Small intestine (tissue), 7 donors: ENCODE results near the gene SYK. TPM values are rescaled to one million over a fixed set of nuclear protein-coding genes. Genes with fewer than 3 reads are reported as not detected.
"Not testable (repeated sequence)": the region's sequence is repeated elsewhere in the genome, so short reads cannot be mapped to it uniquely, and the experiment has no call there.

Experiments
- DNase-seq, 2 donors: peaks; one replicate each; pipeline versions ENCODE4 v3.0.0 to v3.0.0-alpha.2; 2013
- FAIRE-seq: peaks from 2 replicates; lab custom pipeline; 2012; peaks lifted over from hg19 to GRCh38; lab: Jason Lieb, UNC
- H3K27ac ChIP-seq, 3 donors: one replicate each; pipeline ENCODE4 v1.5.1; 2013; ENCODE audit warnings: low read length in 2 of 3, mild to moderate bottlenecking in 2 of 3, control low read depth in 1 of 3, inconsistent platforms in 1 of 3, low read depth in 1 of 3, moderate library complexity in 1 of 3
- H3K27me3 ChIP-seq, 3 donors: one replicate each; pipeline ENCODE4 v1.6.1; 2013; ENCODE audit warnings: low read length in 3 of 3, inconsistent platforms in 1 of 3; ENCODE audit not compliant: control insufficient read depth in 3 of 3, insufficient read depth in 3 of 3
- H3K36me3 ChIP-seq, 3 donors: one replicate each; pipeline ENCODE4 v1.6.1; 2013; ENCODE audit warnings: low read length in 3 of 3, inconsistent platforms in 1 of 3, low read depth in 1 of 3, mild to moderate bottlenecking in 1 of 3, moderate library complexity in 1 of 3; ENCODE audit not compliant: control insufficient read depth in 3 of 3, insufficient read depth in 2 of 3
- H3K4me1 ChIP-seq, 3 donors: one replicate each; pipeline ENCODE4 v1.6.1; 2013; ENCODE audit warnings: low read length in 2 of 3, inconsistent platforms in 1 of 3, low read depth in 1 of 3, mild to moderate bottlenecking in 1 of 3, moderate library complexity in 1 of 3; ENCODE audit not compliant: control insufficient read depth in 3 of 3, insufficient read depth in 2 of 3
- H3K4me3 ChIP-seq, 3 donors: one replicate each; pipeline ENCODE4 v1.5.1; 2013; ENCODE audit warnings: low read length in 3 of 3, control low read depth in 1 of 3, inconsistent platforms in 1 of 3, low read depth in 1 of 3, mild to moderate bottlenecking in 1 of 3, moderate library complexity in 1 of 3
- H3K9me3 ChIP-seq, 2 donors: one replicate each; pipeline ENCODE4 v1.6.1; 2013; ENCODE audit warnings: low read depth in 1 of 2, low read length in 1 of 2; ENCODE audit not compliant: control insufficient read depth in 2 of 2, insufficient read depth in 1 of 2
- WGBS, 3 donors: extraction: QIAGEN DNeasy Blood & Tissue Kit; methylation state at CpG; one replicate each; pipeline ENCODE4 v1.1.7; 2013; 5-methylcytosine and 5-hydroxymethylcytosine counted together
- polyA plus RNA-seq, 4 donors: library from polyadenylated mRNA; stranded (reverse) in 3 of 4; unstranded in 1 of 4; fragments of 200-250 nt in 3 of 4; fragments of 120-200 nt in 1 of 4; gene quantifications; one replicate each; pipeline versions ENCODE4 v1.2.1 to v1.2.3, GENCODE V29; 2013
- donor health status: healthy with polysubstance abuse.
- donor health status: control.
- donor health status: control.
- donor health status: Bipolar disorder and iron deficiency.
- donor health status: healthy.

SYK gene
- polyA plus RNA-seq, 4 donors, result 28.7 to 40.9 (median 31.7) TPM

DNA sequence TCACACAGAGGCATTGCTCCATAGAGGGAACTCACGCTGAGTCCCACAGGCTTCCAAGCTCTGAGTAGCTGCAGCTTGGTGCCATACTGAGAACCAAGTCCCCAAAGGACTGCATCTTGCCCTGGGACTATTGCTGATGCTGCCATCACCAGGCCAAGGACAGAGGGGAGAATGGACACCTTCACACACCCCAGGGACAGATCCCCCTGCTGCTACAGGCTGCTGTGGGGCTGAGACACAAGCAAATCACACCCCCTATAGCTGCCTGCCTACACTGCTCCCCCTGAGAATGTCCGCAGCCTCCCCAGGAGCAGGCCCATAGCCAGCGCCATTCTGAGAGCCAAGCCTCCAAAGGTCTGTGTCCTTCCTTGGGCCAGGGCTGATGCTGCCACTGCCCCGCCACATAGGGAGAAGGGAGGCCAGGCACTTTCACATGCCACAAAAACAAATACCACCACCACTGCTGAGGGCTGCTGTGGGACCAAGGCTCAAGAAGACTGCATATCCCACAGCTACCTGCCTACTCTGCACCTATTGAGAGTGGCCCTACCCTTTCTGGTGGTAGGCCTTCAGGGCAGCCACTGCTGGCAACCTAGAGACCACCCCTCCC lies 81.5 kb downstream of the SYK start:
- FAIRE-seq (no peak), DNase-seq (no peak)
- Histone ChIP-seq H3K4me1 (no peaks in the 10 kb centered on the region), H3K36me3 (peaks cover 2 to 30% (median 10%) of the 10 kb centered on the region in 3 donors), H3K9me3 (peaks cover 0 to 6% of the 10 kb centered on the region in 2 donors), H3K27me3 (no peaks in the 10 kb centered on the region), H3K27ac (no peak overlapping the region), H3K4me3 (no peak overlapping the region)
- WGBS, 3 donors, result 98 to 99% (median 98%) methylated on average over 4 of the region's 4 CpGs

DNA sequence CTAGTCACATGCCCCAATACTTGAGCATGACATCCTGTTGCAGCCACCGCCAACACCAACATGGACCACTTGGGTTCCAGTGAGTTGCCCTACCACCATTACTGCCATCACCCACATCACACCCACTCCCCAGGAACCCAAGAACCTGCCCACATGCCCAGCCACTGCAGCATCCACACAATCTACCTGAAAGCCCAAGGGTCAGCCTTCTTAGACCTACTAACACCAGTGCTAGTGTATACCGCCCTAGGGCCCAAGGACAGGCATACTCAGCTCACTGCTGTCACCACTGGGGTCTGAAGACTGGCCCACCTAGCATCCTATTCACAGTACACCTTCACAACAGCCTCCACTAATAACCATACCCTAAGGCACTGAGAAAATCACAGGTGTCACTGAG lies 82.0 kb downstream of the SYK start:
- H3K9me3 ChIP-seq, result peaks cover 0 to 6% of the 10 kb centered on the region in 2 donors
- no peak for FAIRE-seq
- H3K27me3 ChIP-seq, result no peaks in the 10 kb centered on the region
- H3K36me3 ChIP-seq, result peaks cover 2 to 32% (median 13%) of the 10 kb centered on the region in 3 donors
- no peak overlapping the region for H3K4me3 ChIP-seq
- 85 to 100% (median 91%) methylated on average over 2 of the region's 2 CpGs for WGBS, 3 donors
- H3K27ac ChIP-seq, result no peak overlapping the region
- DNase-seq, result no peak
- no peaks in the 10 kb centered on the region for H3K4me1 ChIP-seq

DNA sequence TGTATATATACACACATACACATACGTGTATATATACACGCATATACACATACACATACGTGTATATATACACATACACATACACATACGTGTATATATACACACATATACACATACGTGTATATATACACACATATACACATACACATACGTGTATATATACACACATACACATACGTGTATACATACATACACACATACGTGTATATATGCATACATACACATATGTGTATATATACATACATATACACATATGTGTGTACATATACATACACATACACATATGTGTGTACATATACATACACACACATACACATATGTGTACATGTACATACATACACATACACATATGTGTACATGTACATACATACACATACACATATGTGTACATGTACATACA lies 82.6 kb downstream of the SYK start:
- Histone ChIP-seq H3K9me3 (peaks cover 0 to 6% of the 10 kb centered on the region in 2 donors), H3K27ac (no peak overlapping the region), H3K4me1 (no peaks in the 10 kb centered on the region), H3K27me3 (no peaks in the 10 kb centered on the region), H3K4me3 (no peak overlapping the region), H3K36me3 (peaks cover 2 to 36% (median 15%) of the 10 kb centered on the region in 3 donors)
- FAIRE-seq (peak; percentile 94), DNase-seq (no peak)
- 83 to 88% (median 83%) methylated on average over 8 of the region's 8 CpGs for WGBS, 3 donors

DNA sequence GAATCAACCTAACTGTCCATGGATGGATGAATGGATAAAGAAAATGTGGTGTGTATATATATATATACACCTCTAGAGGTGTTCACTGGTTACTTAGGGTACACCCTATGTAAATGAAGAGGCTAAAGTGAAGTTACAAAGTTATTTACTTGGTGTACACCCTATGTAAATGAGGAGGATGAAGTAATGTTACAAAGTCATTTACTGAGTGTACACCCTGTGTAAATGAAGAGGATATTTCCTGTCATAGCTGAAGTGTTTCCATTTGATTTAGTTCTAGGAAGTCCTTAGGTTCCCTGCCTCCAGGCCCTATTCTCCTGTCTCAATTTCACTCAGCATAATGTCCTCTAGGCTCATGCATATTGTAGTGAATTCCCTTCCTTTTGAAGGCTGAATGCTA lies 85.2 kb downstream of the SYK start:
- not testable (repeated sequence) for H3K27ac ChIP-seq, FAIRE-seq, H3K4me1 ChIP-seq, H3K4me3 ChIP-seq, H3K27me3 ChIP-seq, H3K9me3 ChIP-seq, DNase-seq
- H3K36me3 ChIP-seq, result peaks cover 2 to 39% (median 14%) of the 10 kb centered on the region in 3 donors

DNA sequence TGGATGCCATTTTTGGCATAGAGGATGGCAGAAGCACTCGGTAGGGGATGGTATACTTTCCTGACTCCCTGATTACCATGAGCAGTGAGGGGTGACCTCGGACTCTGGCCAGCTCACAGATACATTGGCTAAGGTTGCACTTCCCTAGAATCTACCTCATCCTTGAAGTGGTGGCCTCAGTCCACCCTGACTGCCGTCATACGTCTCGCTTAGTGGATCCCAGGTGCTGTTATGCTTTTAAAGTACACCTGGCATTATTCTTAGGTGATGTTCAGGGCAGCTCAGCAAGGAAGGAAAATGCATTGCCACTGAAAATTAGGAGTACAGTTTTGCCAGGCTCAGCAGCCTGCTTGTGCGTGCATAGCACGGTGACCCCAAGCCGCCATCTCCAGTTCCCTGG lies 87.3 kb downstream of the SYK start:
- no peaks in the 10 kb centered on the region for H3K4me1 ChIP-seq
- H3K36me3 ChIP-seq, result peaks cover 0 to 36% (median 13%) of the 10 kb centered on the region in 3 donors
- H3K9me3 ChIP-seq, result no peaks in the 10 kb centered on the region
- DNase-seq, result no peak
- H3K27me3 ChIP-seq, result no peaks in the 10 kb centered on the region
- 91 to 97% (median 94%) methylated on average over 7 to 8 of the region's 8 CpGs for WGBS, 3 donors
- no peak for FAIRE-seq
- H3K4me3 ChIP-seq, result no peak overlapping the region
- H3K27ac ChIP-seq, result no peak overlapping the region

DNA sequence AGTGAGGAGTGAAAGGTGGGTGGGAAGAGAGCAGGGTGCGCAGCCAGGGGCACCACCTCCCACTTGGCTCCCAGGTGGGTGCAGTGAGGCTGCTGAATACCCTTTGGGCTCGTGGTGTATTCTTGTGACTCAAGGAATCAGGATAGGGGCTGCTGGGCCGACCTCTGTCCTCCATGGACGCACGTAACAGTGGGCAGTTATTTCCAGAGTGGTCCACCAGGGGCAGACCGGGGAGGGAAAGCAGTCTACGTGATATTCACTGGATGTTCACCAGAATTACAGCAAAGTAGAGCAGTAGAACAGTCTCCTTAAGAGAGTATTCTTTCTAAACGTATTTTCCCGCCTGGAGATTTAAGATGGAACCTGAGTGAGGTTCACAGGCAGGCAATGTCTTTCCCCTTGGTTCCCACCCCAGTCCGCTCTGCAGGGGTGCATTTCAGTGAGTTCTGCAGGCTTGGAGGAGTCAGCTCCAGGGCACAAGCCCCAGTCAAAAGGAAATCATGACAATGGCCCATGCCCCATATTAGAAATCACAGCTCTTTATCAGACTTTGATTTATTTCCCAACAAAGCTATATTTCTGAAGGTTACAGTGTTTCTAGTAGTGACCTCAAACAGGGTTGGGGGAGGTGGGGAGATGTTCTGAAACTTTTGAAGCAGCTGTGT lies 88.7 kb downstream of the SYK start:
- DNase-seq (no peak), FAIRE-seq (no peak)
- no peak overlapping the region for H3K27ac ChIP-seq
- no peaks in the 10 kb centered on the region for H3K4me1 ChIP-seq
- peaks cover 0 to 39% (median 17%) of the 10 kb centered on the region in 3 donors for H3K36me3 ChIP-seq
- H3K27me3 ChIP-seq, result no peaks in the 10 kb centered on the region
- WGBS, 3 donors, result 87 to 94% (median 90%) methylated on average over 10 of the region's 10 CpGs
- no peaks in the 10 kb centered on the region for H3K9me3 ChIP-seq
- H3K4me3 ChIP-seq, result no peak overlapping the region

DNA sequence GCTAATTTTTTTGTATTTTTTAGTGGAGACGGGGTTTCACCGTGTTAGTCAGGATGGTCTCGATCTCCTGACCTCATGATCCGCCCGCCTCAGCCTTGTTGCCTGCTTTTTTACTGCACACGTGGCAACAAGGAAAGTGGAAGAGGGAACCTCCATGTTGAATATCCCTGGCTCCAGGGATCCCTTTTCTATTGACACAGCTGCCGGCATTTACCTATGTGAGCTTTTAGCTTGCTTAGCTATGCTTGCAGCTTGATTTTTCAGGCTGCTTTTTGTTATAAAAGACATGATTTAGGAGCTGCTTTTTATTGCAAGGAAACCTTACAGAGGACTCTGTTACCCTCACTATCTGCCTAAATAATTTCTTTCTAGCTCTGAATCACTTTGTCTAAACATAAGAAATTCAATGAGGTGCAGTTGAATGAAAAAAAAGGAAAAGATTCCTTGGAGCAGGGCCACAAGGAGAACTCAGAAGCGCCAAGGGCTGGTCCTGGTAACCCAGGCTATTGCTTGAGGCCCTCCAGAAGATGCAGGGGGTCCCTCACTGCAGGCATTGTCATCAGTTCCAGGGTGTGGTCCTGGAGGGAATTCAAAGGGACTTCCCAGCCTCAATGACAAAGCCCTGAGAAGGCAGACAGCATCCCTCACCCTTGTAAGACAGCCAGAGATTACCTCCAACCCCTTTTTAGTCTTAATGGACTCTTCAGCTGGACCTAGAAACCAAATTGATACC lies 89.9 kb downstream of the SYK start:
- no peak overlapping the region for H3K27ac ChIP-seq
- H3K27me3 ChIP-seq, result no peaks in the 10 kb centered on the region
- no peaks in the 10 kb centered on the region for H3K9me3 ChIP-seq
- DNase-seq, result no peak
- FAIRE-seq, result no peak
- 87 to 96% (median 95%) methylated on average over 8 of the region's 8 CpGs for WGBS, 3 donors
- H3K4me3 ChIP-seq, result no peak overlapping the region
- H3K4me1 ChIP-seq, result no peaks in the 10 kb centered on the region
- peaks cover 0 to 49% (median 20%) of the 10 kb centered on the region in 3 donors for H3K36me3 ChIP-seq

DNA sequence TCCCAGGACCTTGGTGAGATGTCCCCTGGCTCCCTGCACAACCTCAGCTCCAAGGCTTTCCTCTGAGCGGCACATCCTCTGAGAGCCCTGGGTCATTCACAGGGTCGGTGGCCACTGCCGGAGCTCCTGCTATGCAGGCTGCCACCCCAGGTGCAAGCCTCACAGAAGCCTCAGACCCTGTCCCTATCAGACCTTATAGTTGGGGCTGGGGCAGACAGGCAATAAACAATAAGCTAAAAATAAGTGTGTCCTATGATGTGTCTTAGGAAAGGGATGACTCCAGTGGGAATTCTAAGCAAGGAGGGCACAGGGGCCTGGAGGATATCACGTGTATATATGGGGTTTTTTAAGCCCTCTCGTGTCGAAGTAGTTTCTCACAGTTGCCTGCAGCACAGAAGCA lies 91.3 kb downstream of the SYK start:
- no peaks in the 10 kb centered on the region for H3K4me1 ChIP-seq
- 77 to 90% (median 79%) methylated on average over 6 of the region's 6 CpGs for WGBS, 3 donors
- no peak for DNase-seq
- no peak overlapping the region for H3K27ac ChIP-seq
- H3K27me3 ChIP-seq, result no peaks in the 10 kb centered on the region
- no peaks in the 10 kb centered on the region for H3K9me3 ChIP-seq
- H3K4me3 ChIP-seq, result no peak overlapping the region
- no peak for FAIRE-seq
- H3K36me3 ChIP-seq, result peaks cover 0 to 47% (median 17%) of the 10 kb centered on the region in 3 donors
